CD14-positive monocyte (primary cell): Measurements from ENCODE around the gene CPT1A. TPM values are rescaled to one million over a fixed set of nuclear protein-coding genes. Genes with fewer than 3 reads are reported as not detected.

Source experiments
- DNase-seq, 3 donors: peaks; one replicate each; pipeline ENCODE4 v3.0.0-alpha.2; 2011 to 2022
- H2AFZ ChIP-seq: 2 replicates; pipeline ENCODE4 v1.6.0; 2012; ENCODE audit warnings: mild to moderate bottlenecking, low read depth, low read length, inconsistent platforms; ENCODE audit not compliant: insufficient read depth, poor library complexity, severe bottlenecking
- H3K27ac ChIP-seq, 2 donors: 1 replicate in 1 of 2; 2 replicates in 1 of 2; pipeline ENCODE4 v1.5.1; 2012 to 2013; ENCODE audit warnings: low read length in 2 of 2, control low read depth in 1 of 2, inconsistent platforms in 1 of 2, low read depth in 1 of 2, mild to moderate bottlenecking in 1 of 2
- H3K27me3 ChIP-seq, 2 donors: one replicate each; pipeline versions ENCODE4 v1.6.0 to v1.6.1; 2011 to 2013; ENCODE audit warnings: low read length in 2 of 2; ENCODE audit not compliant: control insufficient read depth in 2 of 2, insufficient read depth in 2 of 2
- H3K36me3 ChIP-seq, 2 donors: replicated peaks in 1 of 2; 1 replicate in 1 of 2; 2 replicates in 1 of 2; pipeline versions ENCODE4 v1.5.1 to v1.6.1; 2012 to 2013; ENCODE audit warnings: low read length in 2 of 2, control low read depth in 1 of 2, inconsistent platforms in 1 of 2, mild to moderate bottlenecking in 1 of 2; ENCODE audit not compliant: insufficient read depth in 2 of 2, control insufficient read depth in 1 of 2
- H3K4me1 ChIP-seq, 2 donors: 1 replicate in 1 of 2; 2 replicates in 1 of 2; pipeline versions ENCODE4 v1.5.1 to v1.6.1; 2012 to 2013; ENCODE audit warnings: low read length in 2 of 2, control low read depth in 1 of 2, inconsistent platforms in 1 of 2, mild to moderate bottlenecking in 1 of 2, moderate library complexity in 1 of 2; ENCODE audit not compliant: insufficient read depth in 2 of 2, control insufficient read depth in 1 of 2
- H3K4me2 ChIP-seq: replicated peaks from 2 replicates; pipeline ENCODE3; 2012; ENCODE audit warnings: low read length, moderate library complexity, mild to moderate bottlenecking; ENCODE audit not compliant: poor library complexity, severe bottlenecking; ENCODE audit errors: extremely low read depth
- H3K4me3 ChIP-seq, 3 experiments: fragments of 200-600 bp in 1 of 3; sonication (generic) in 1 of 3; replicated peaks in 1 of 3; 1 replicate in 2 of 3; 2 replicates in 1 of 3; pipeline ENCODE4 v1.5.1; 2011 to 2013; ENCODE audit warnings: low read length in 3 of 3, mild to moderate bottlenecking in 3 of 3, control low read depth in 2 of 3, low read depth in 2 of 3, inconsistent platforms in 1 of 3, moderate library complexity in 1 of 3
- H3K79me2 ChIP-seq: 2 replicates; pipeline ENCODE4 v1.6.0; 2012; ENCODE audit warnings: mild to moderate bottlenecking, control low read depth, inconsistent platforms, low read length, moderate library complexity; ENCODE audit not compliant: insufficient read depth
- H3K9ac ChIP-seq: 2 replicates; pipeline ENCODE4 v1.6.0; 2017; ENCODE audit warnings: low read length, mild to moderate bottlenecking; ENCODE audit not compliant: insufficient read depth, poor library complexity, severe bottlenecking
- H3K9me3 ChIP-seq, 2 donors: replicated peaks in 1 of 2; 1 replicate in 1 of 2; 2 replicates in 1 of 2; pipeline versions ENCODE4 v1.5.1 to v1.6.1; 2012 to 2013; ENCODE audit warnings: low read length in 2 of 2, control low read depth in 1 of 2; ENCODE audit not compliant: control insufficient read depth in 1 of 2, insufficient read depth in 1 of 2
- H4K20me1 ChIP-seq: 2 replicates; pipeline ENCODE4 v1.6.0; 2012; ENCODE audit warnings: mild to moderate bottlenecking, low read length, control low read depth, moderate library complexity; ENCODE audit not compliant: insufficient read depth
- H3K27ac Mint-ChIP-seq, 7 donors: one replicate each; pipeline ENCODE4 v1.8.0; 2020; ENCODE audit warnings: mild to moderate bottlenecking in 7 of 7, mixed read lengths in 7 of 7, moderate library complexity in 6 of 7, inconsistent platforms in 2 of 7
- H3K27me3 Mint-ChIP-seq, 3 donors: one replicate each; pipeline ENCODE4 v1.8.0; 2021 to 2022; ENCODE audit warnings: low read depth in 3 of 3, mild to moderate bottlenecking in 3 of 3, mixed read lengths in 3 of 3, moderate library complexity in 3 of 3, inconsistent platforms in 1 of 3
- H3K36me3 Mint-ChIP-seq, 2 donors: one replicate each; pipeline ENCODE4 v1.8.0; 2020; ENCODE audit warnings: mixed read lengths in 2 of 2, inconsistent platforms in 1 of 2, mild to moderate bottlenecking in 1 of 2
- H3K4me1 Mint-ChIP-seq: one replicate; pipeline ENCODE4 v1.8.0; 2020; ENCODE audit warnings: mild to moderate bottlenecking, mixed read lengths
- H3K4me3 Mint-ChIP-seq, 2 donors: one replicate each; pipeline ENCODE4 v1.8.0; 2020; ENCODE audit warnings: mild to moderate bottlenecking in 2 of 2, mixed read lengths in 2 of 2, moderate library complexity in 1 of 2
- H3K9me3 Mint-ChIP-seq, 7 donors: one replicate each; pipeline ENCODE4 v1.8.0; 2020 to 2022; ENCODE audit warnings: mixed read lengths in 7 of 7, mild to moderate bottlenecking in 6 of 7, moderate library complexity in 6 of 7, inconsistent platforms in 2 of 7
- WGBS: methylation state at CpG from one replicate; pipeline ENCODE4 v1.1.5; 2013; ENCODE audit warnings: missing lambda C conversion rate; ENCODE audit not compliant: insufficient coverage; 5-methylcytosine and 5-hydroxymethylcytosine counted together
- intact Hi-C, 2 donors: fragments of 100-400 bp; cut with micrococcal nuclease; formaldehyde crosslinking; loops; one replicate each; pipeline versions ENCODE4 v1.15.0 to v1.15.1; 2023
- polyA plus RNA-seq, 3 donors: library from polyadenylated mRNA; depleted of rRNA in 1 of 3; unstranded in 2 of 3; stranded (reverse) in 1 of 3; fragments of 300-500 nt in 2 of 3; fragments of >200 nt in 1 of 3; fragmentation: Illumina TruSeq in 2 of 3; gene quantifications; 1 replicate in 2 of 3; 2 replicates in 1 of 3; pipeline ENCODE4 v1.2.3, GENCODE V29; 2012 to 2021
- TF ChIP-seq, protein P1 (sequence below): fragments of 200-600 bp; IDR thresholded peaks from one replicate; pipeline ENCODE4 v1.8.0; 2022; ENCODE audit warnings: antibody characterized with exemption, mild to moderate bottlenecking

CPT1A gene
- polyA plus RNA-seq, 3 donors = 5.6 to 42.5 (median 7.0) TPM

- TF ChIP-seq, protein P1, sequence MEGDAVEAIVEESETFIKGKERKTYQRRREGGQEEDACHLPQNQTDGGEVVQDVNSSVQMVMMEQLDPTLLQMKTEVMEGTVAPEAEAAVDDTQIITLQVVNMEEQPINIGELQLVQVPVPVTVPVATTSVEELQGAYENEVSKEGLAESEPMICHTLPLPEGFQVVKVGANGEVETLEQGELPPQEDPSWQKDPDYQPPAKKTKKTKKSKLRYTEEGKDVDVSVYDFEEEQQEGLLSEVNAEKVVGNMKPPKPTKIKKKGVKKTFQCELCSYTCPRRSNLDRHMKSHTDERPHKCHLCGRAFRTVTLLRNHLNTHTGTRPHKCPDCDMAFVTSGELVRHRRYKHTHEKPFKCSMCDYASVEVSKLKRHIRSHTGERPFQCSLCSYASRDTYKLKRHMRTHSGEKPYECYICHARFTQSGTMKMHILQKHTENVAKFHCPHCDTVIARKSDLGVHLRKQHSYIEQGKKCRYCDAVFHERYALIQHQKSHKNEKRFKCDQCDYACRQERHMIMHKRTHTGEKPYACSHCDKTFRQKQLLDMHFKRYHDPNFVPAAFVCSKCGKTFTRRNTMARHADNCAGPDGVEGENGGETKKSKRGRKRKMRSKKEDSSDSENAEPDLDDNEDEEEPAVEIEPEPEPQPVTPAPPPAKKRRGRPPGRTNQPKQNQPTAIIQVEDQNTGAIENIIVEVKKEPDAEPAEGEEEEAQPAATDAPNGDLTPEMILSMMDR = peak; percentile 57
- Histone ChIP-seq H3K79me2 (peaks cover 33% of the 10 kb centered on the region), H3K36me3 (no peaks in the 10 kb centered on the region), H3K27me3 (no peaks in the 10 kb centered on the region), H3K4me3 (peak overlapping the region; percentile 80 to 89 (median 85)), H2AFZ (peak overlapping the region; percentile 88), H3K9ac (peak overlapping the region; percentile 60), H3K4me1 (peaks cover 35 to 51% of the 10 kb centered on the region in 2 donors), H3K27ac (peak overlapping the region in 1 of 2 donors; percentile 77), H3K4me2 (peak overlapping the region; percentile 98), H3K9me3 (no peaks in the 10 kb centered on the region), H4K20me1 (peaks cover 15% of the 10 kb centered on the region)
- Mint-ChIP-seq H3K27ac (peak overlapping the region in 6 of 7 donors; percentile 57 to 88 (median 80)), H3K36me3 (no peaks in the 10 kb centered on the region), H3K4me1 (peaks cover 32% of the 10 kb centered on the region), H3K27me3 (peaks cover 4 to 16% (median 6%) of the 10 kb centered on the region in 3 donors), H3K4me3 (peak overlapping the region; percentile 95 to 97), H3K9me3 (no peaks in the 10 kb centered on the region)
- intact Hi-C loops = loop anchor here (5.0 kb wide), 1 partner anchor 58 kb away; the partner anchor contains the start of genes IGHMBP2 (in 2 of the 2) and MRPL21 (in 2 of the 2)
- WGBS = under 1% methylated on average over 52 of the region's 54 CpGs
- peak; percentile 45 to 62 (median 60) for DNase-seq
These were observed 2.1 kb upstream of the CPT1A start for GRCh38 chr11:68843703-68844312.

GRCh38 chr11:68843052-68843561, 1.4 kb upstream of the CPT1A start:
- H3K36me3 ChIP-seq = no peaks in the 10 kb centered on the region
- peak overlapping the region; percentile 98 for H3K4me2 ChIP-seq
- TF ChIP-seq, protein P1 = no peak
- H2AFZ ChIP-seq = peak overlapping the region; percentile 88
- intact Hi-C loops = loop anchor here (5.0 kb wide), 1 partner anchor 59 kb away; the partner anchor contains the start of genes IGHMBP2 (in 2 of the 2) and MRPL21 (in 2 of the 2)
- peak overlapping the region; percentile 52 to 90 (median 85) for H3K27ac Mint-ChIP-seq
- no peaks in the 10 kb centered on the region for H3K36me3 Mint-ChIP-seq
- peak overlapping the region; percentile 80 to 89 (median 85) for H3K4me3 ChIP-seq
- peak overlapping the region; percentile 60 for H3K9ac ChIP-seq
- H3K4me1 Mint-ChIP-seq = peaks cover 38% of the 10 kb centered on the region
- peak in 1 of 3 donors; percentile 25 for DNase-seq
- peaks cover 4 to 14% (median 6%) of the 10 kb centered on the region in 3 donors for H3K27me3 Mint-ChIP-seq
- H3K27ac ChIP-seq = peak overlapping the region; percentile 9 to 77
- H3K27me3 ChIP-seq = no peaks in the 10 kb centered on the region
- no peaks in the 10 kb centered on the region for H3K9me3 ChIP-seq
- peaks cover 42 to 58% of the 10 kb centered on the region in 2 donors for H3K4me1 ChIP-seq
- H3K4me3 Mint-ChIP-seq = peak overlapping the region; percentile 95 to 97
- peaks cover 39% of the 10 kb centered on the region for H3K79me2 ChIP-seq
- H4K20me1 ChIP-seq = peaks cover 18% of the 10 kb centered on the region
- H3K9me3 Mint-ChIP-seq = no peaks in the 10 kb centered on the region
- 0% methylated on average over 3 of the region's 23 CpGs for WGBS
